Neural progenitor cell (in vitro differentiated cells): Measurements from ENCODE around the gene CLEC1A. TPM values are rescaled to one million over a fixed set of nuclear protein-coding genes. Genes with fewer than 3 reads are reported as not detected.
A peak's percentile ranks its signal among the peaks of the same experiment; 100 is the strongest.

Source experiments
- DNase-seq: peaks from one replicate; pipeline ENCODE4 v3.0.0-alpha.2; 2016; ENCODE audit warnings: low spot score
- H2AFZ ChIP-seq: fragments of 200-600 bp; sonication (generic); replicated peaks from 2 replicates; pipeline ENCODE4 v1.6.1; 2016; ENCODE audit warnings: antibody characterized with exemption
- H3F3A ChIP-seq: fragments of 200-600 bp; sonication (generic); 2 replicates; pipeline ENCODE4 v1.6.1; 2016; ENCODE audit warnings: antibody characterized with exemption, low read depth
- H3K27ac ChIP-seq: fragments of 200-600 bp; sonication (generic); 2 replicates; pipeline ENCODE4 v1.5.1; 2016; ENCODE audit warnings: mild to moderate bottlenecking
- H3K27me3 ChIP-seq: fragments of 200-600 bp; sonication (generic); 2 replicates; pipeline ENCODE4 v1.6.1; 2016; ENCODE audit warnings: mild to moderate bottlenecking, moderate library complexity
- H3K36me3 ChIP-seq: fragments of 200-600 bp; sonication (generic); 2 replicates; pipeline ENCODE4 v1.5.1; 2016
- H3K4me1 ChIP-seq: fragments of 200-600 bp; sonication (generic); 2 replicates; pipeline ENCODE4 v1.6.1; 2016; ENCODE audit warnings: mixed run types
- H3K4me2 ChIP-seq: fragments of 200-600 bp; sonication (generic); 2 replicates; pipeline ENCODE4 v1.6.1; 2016
- H3K4me3 ChIP-seq: fragments of 200-600 bp; sonication (generic); 2 replicates; pipeline ENCODE4 v1.5.1; 2016
- H3K79me2 ChIP-seq: fragments of 200-600 bp; sonication (generic); 2 replicates; pipeline ENCODE4 v1.6.1; 2016; ENCODE audit warnings: low read depth
- H3K9ac ChIP-seq: fragments of 200-600 bp; sonication (generic); 2 replicates; pipeline ENCODE4 v1.6.1; 2016
- H3K9me3 ChIP-seq: fragments of 200-600 bp; sonication (generic); 2 replicates; pipeline ENCODE4 v1.5.1; 2016; ENCODE audit warnings: low read depth
- H4K20me1 ChIP-seq: fragments of 200-600 bp; sonication (generic); 2 replicates; pipeline ENCODE4 v1.6.1; 2016; ENCODE audit warnings: low read depth
- H3K27ac Mint-ChIP-seq: 3 replicates; pipeline ENCODE4 v1.8.0; 2021; ENCODE audit warnings: mixed read lengths
- H3K27me3 Mint-ChIP-seq: 2 replicates; pipeline ENCODE4 v1.8.0; 2022; ENCODE audit warnings: low read depth, mild to moderate bottlenecking, inconsistent platforms, moderate library complexity, mixed read lengths; ENCODE audit not compliant: insufficient read depth
- H3K36me3 Mint-ChIP-seq: 3 replicates; pipeline ENCODE4 v1.8.0; 2021; ENCODE audit warnings: mixed read lengths
- H3K4me1 Mint-ChIP-seq: 3 replicates; pipeline ENCODE4 v1.8.0; 2021; ENCODE audit warnings: mixed read lengths
- H3K4me3 Mint-ChIP-seq: 3 replicates; pipeline ENCODE4 v1.8.0; 2021; ENCODE audit warnings: mild to moderate bottlenecking, moderate library complexity, mixed read lengths
- H3K9me3 Mint-ChIP-seq: 3 replicates; pipeline ENCODE4 v1.8.0; 2020; ENCODE audit warnings: mixed read lengths
- CTCF ChIP-seq: fragments of 200-600 bp; sonication (generic); IDR thresholded peaks from 2 replicates; pipeline ENCODE4 v1.5.1; 2017; ENCODE audit warnings: antibody characterized with exemption, mild to moderate bottlenecking
- EZH2 ChIP-seq: fragments of 200-600 bp; sonication (generic); IDR thresholded peaks from 2 replicates; pipeline ENCODE4 v1.6.1; 2017; ENCODE audit warnings: antibody characterized with exemption, mild to moderate bottlenecking, moderate library complexity
- EZH2phosphoT487 ChIP-seq: fragments of 200-600 bp; sonication (generic); IDR thresholded peaks from 2 replicates; pipeline ENCODE4 v1.6.1; 2017; ENCODE audit warnings: antibody characterized with exemption
- total RNA-seq: library from RNA; depleted of rRNA; stranded (reverse); fragments of >200 nt; gene quantifications from 2 replicates; pipeline ENCODE4 v1.2.3, GENCODE V29; 2015; ENCODE audit warnings: low replicate concordance

Gene CLEC1A
- total RNA-seq, 1 donor from 2014 or later: not detected

- Histone ChIP-seq H3K4me2 (no peak overlapping the region), H3K27me3 (no peaks in the 10 kb centered on the region), H4K20me1 (no peaks in the 10 kb centered on the region), H3F3A (no peaks in the 10 kb centered on the region), H3K9ac (no peak overlapping the region), H3K4me1 (no peaks in the 10 kb centered on the region), H3K36me3 (no peaks in the 10 kb centered on the region), H3K27ac (no peak overlapping the region), H3K79me2 (no peaks in the 10 kb centered on the region), H2AFZ (peak overlapping the region; percentile 3), H3K4me3 (no peak overlapping the region), H3K9me3 (no peaks in the 10 kb centered on the region)
- H3K9me3 Mint-ChIP-seq: no peaks in the 10 kb centered on the region
- TF ChIP-seq EZH2 (no peak), EZH2phosphoT487 (no peak), CTCF (no peak)
- no peak overlapping the region for H3K4me3 Mint-ChIP-seq
- H3K27ac Mint-ChIP-seq: no peak overlapping the region
- no peaks in the 10 kb centered on the region for H3K27me3 Mint-ChIP-seq
- no peak for DNase-seq
- H3K4me1 Mint-ChIP-seq: peaks cover 6% of the 10 kb centered on the region
- H3K36me3 Mint-ChIP-seq: no peaks in the 10 kb centered on the region
Measured at GRCh38 chr12:10121278-10121677, 22.5 kb upstream of the CLEC1A start.

DNA sequence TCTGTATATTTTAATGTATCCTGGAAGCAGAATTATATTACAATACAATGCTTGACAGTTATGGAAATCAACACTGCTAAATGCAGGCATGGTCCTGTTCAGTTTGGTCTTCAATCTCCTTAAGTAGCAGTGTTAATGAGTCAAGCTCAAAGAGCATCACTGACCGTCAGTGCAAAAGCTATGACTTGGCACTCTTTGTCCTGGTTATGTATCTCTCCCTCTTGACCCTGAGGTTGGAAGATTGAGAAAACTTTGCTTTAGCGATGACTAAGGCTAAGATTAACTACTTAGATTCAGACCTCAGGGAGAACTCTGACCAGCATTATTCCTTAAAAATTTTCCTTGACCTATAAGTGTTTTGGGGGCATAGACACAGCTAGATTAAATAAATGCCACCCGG lies 20.3 kb upstream of the CLEC1A start:
- Histone ChIP-seq H3K27ac (no peak overlapping the region), H4K20me1 (no peaks in the 10 kb centered on the region), H3K4me3 (no peak overlapping the region), H3K79me2 (no peaks in the 10 kb centered on the region), H3K9me3 (no peaks in the 10 kb centered on the region), H3K27me3 (no peaks in the 10 kb centered on the region), H3K4me1 (no peaks in the 10 kb centered on the region), H2AFZ (no peak overlapping the region), H3K4me2 (no peak overlapping the region), H3K9ac (no peak overlapping the region), H3K36me3 (no peaks in the 10 kb centered on the region), H3F3A (no peaks in the 10 kb centered on the region)
- no peak overlapping the region for H3K27ac Mint-ChIP-seq
- no peak for DNase-seq
- H3K9me3 Mint-ChIP-seq: no peaks in the 10 kb centered on the region
- no peak for TF ChIP-seq EZH2phosphoT487
- TF ChIP-seq CTCF: no peak
- TF ChIP-seq EZH2: no peak
- H3K27me3 Mint-ChIP-seq: no peaks in the 10 kb centered on the region
- H3K4me3 Mint-ChIP-seq: no peak overlapping the region
- no peaks in the 10 kb centered on the region for H3K36me3 Mint-ChIP-seq
- H3K4me1 Mint-ChIP-seq: no peaks in the 10 kb centered on the region

GRCh38 chr12:10115890-10116289 lies 17.1 kb upstream of the CLEC1A start:
- Histone ChIP-seq H3K27me3 (no peaks in the 10 kb centered on the region), H4K20me1 (no peaks in the 10 kb centered on the region), H3K4me3 (no peak overlapping the region), H2AFZ (no peak overlapping the region), H3K27ac (no peak overlapping the region), H3K36me3 (no peaks in the 10 kb centered on the region), H3K79me2 (no peaks in the 10 kb centered on the region), H3K4me2 (no peak overlapping the region), H3K9ac (no peak overlapping the region), H3F3A (no peaks in the 10 kb centered on the region), H3K9me3 (no peaks in the 10 kb centered on the region), H3K4me1 (no peaks in the 10 kb centered on the region)
- no peak for DNase-seq
- peaks cover 2% of the 10 kb centered on the region for H3K27me3 Mint-ChIP-seq
- no peak overlapping the region for H3K27ac Mint-ChIP-seq
- no peaks in the 10 kb centered on the region for H3K36me3 Mint-ChIP-seq
- TF ChIP-seq CTCF (no peak), EZH2phosphoT487 (no peak), EZH2 (no peak)
- H3K4me3 Mint-ChIP-seq: no peak overlapping the region
- peaks cover 4% of the 10 kb centered on the region for H3K9me3 Mint-ChIP-seq
- H3K4me1 Mint-ChIP-seq: no peaks in the 10 kb centered on the region

DNA sequence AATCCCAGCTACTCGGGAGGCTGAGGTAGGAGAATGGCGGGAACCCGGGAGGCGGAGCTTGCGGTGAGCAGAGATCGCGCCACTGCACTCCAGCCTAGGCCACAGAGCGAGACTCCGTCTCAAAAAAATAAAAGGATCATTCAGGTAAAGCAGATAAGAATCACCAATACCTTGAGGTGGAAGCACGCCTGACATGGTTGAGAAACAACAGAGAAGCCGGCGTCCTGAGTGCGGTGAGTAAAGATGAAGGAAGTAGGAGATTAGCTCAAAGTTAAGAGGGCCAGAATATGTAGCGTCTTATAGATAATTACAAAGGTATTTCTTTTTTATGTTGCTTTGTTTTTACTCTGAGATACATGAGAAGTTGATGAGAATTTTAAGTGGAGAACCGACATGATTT lies 16.5 kb upstream of the CLEC1A start:
- H3K79me2 ChIP-seq: no peaks in the 10 kb centered on the region
- no peak for DNase-seq
- Mint-ChIP-seq H3K27me3 (peaks cover 2% of the 10 kb centered on the region), H3K27ac (no peak overlapping the region), H3K9me3 (peaks cover 6% of the 10 kb centered on the region), H3K4me1 (no peaks in the 10 kb centered on the region), H3K4me3 (no peak overlapping the region), H3K36me3 (no peaks in the 10 kb centered on the region)
- no peaks in the 10 kb centered on the region for H3K4me1 ChIP-seq
- no peaks in the 10 kb centered on the region for H3K36me3 ChIP-seq
- H3K4me2 ChIP-seq: no peak overlapping the region
- H3K27me3 ChIP-seq: no peaks in the 10 kb centered on the region
- no peak overlapping the region for H2AFZ ChIP-seq
- no peaks in the 10 kb centered on the region for H3K9me3 ChIP-seq
- no peak for TF ChIP-seq EZH2phosphoT487
- no peak for TF ChIP-seq EZH2
- no peak for TF ChIP-seq CTCF
- H3K9ac ChIP-seq: no peak overlapping the region
- no peak overlapping the region for H3K4me3 ChIP-seq
- H4K20me1 ChIP-seq: no peaks in the 10 kb centered on the region
- no peak overlapping the region for H3K27ac ChIP-seq
- no peaks in the 10 kb centered on the region for H3F3A ChIP-seq
